ENCODE measurements around the gene KRTAP25-1. TPM values are rescaled to one million over a fixed set of nuclear protein-coding genes. Genes with fewer than 3 reads are reported as not detected.

The KRTAP25-1 gene
- total RNA-seq, 4 donors from 2014 or later, result not detected

- in situ Hi-C loops (cut with MboI; ENCODE audit: low sequenced_read_pairs in 4 of 4), result no loop called here
- no peaks in the 10 kb centered on the region for H3K9me3 ChIP-seq
- TF ChIP-seq CTCF (IDR thresholded peaks at IDR 0.05 in 4 of 5, conservative IDR thresholded peaks at IDR 0.05 in 1 of 5), result no peak
- no peak for TF ChIP-seq POLR2A (IDR thresholded peaks at IDR 0.05)
- no peaks in the 10 kb centered on the region for H3K27me3 ChIP-seq
- H3K27ac ChIP-seq, result no peak overlapping the region
- no peak overlapping the region for H3K4me3 ChIP-seq
- H3K36me3 ChIP-seq, result no peaks in the 10 kb centered on the region
- intact Hi-C loops (cut with DNase I; ENCODE audit: low total_unique reads), result no loop called here
- no peaks in the 10 kb centered on the region for H3K4me1 ChIP-seq
- DNase-seq, result no peak
- no peak for ATAC-seq
These were observed 17.7 kb downstream of the KRTAP25-1 start for GRCh38 chr21:30271611-30272010.

GRCh38 chr21:30271156-30271555 lies 18.2 kb downstream of the KRTAP25-1 start:
- ATAC-seq (no peak), DNase-seq (no peak)
- intact Hi-C loops (cut with DNase I; ENCODE audit: low total_unique reads), result no loop called here
- no peak overlapping the region for H3K27ac ChIP-seq
- TF ChIP-seq CTCF (IDR thresholded peaks at IDR 0.05 in 4 of 5, conservative IDR thresholded peaks at IDR 0.05 in 1 of 5) (no peak), POLR2A (IDR thresholded peaks at IDR 0.05) (no peak)
- H3K4me3 ChIP-seq, result no peak overlapping the region
- no peaks in the 10 kb centered on the region for H3K4me1 ChIP-seq
- no peaks in the 10 kb centered on the region for H3K36me3 ChIP-seq
- in situ Hi-C loops (cut with MboI; ENCODE audit: low sequenced_read_pairs in 4 of 4), result no loop called here
- H3K27me3 ChIP-seq, result no peaks in the 10 kb centered on the region
- H3K9me3 ChIP-seq, result no peaks in the 10 kb centered on the region

- no peaks in the 10 kb centered on the region for H3K36me3 ChIP-seq
- no peak for ATAC-seq
- H3K27me3 ChIP-seq, result no peaks in the 10 kb centered on the region
- in situ Hi-C loops (cut with MboI; ENCODE audit: low sequenced_read_pairs in 4 of 4) (no loop called here), intact Hi-C loops (cut with DNase I; ENCODE audit: low total_unique reads) (no loop called here)
- H3K4me3 ChIP-seq, result no peak overlapping the region
- H3K27ac ChIP-seq, result no peak overlapping the region
- H3K9me3 ChIP-seq, result no peaks in the 10 kb centered on the region
- no peak for DNase-seq
- no peaks in the 10 kb centered on the region for H3K4me1 ChIP-seq
- no peak for TF ChIP-seq POLR2A (IDR thresholded peaks at IDR 0.05)
- no peak for TF ChIP-seq CTCF (IDR thresholded peaks at IDR 0.05 in 4 of 5, conservative IDR thresholded peaks at IDR 0.05 in 1 of 5)
These were observed 19.3 kb downstream of the KRTAP25-1 start for GRCh38 chr21:30269803-30270530.

GRCh38 chr21:30268608-30269197 lies 20.6 kb downstream of the KRTAP25-1 start:
- ATAC-seq (no peak), DNase-seq (no peak)
- intact Hi-C loops (cut with DNase I; ENCODE audit: low total_unique reads), result no loop called here
- no peak for TF ChIP-seq POLR2A (IDR thresholded peaks at IDR 0.05)
- no peak for TF ChIP-seq CTCF (IDR thresholded peaks at IDR 0.05 in 4 of 5, conservative IDR thresholded peaks at IDR 0.05 in 1 of 5)
- Histone ChIP-seq H3K36me3 (no peaks in the 10 kb centered on the region), H3K4me1 (no peaks in the 10 kb centered on the region), H3K27me3 (no peaks in the 10 kb centered on the region), H3K9me3 (no peaks in the 10 kb centered on the region), H3K27ac (no peak overlapping the region), H3K4me3 (no peak overlapping the region)
- in situ Hi-C loops (cut with MboI; ENCODE audit: low sequenced_read_pairs in 4 of 4), result no loop called here
